SU-DHL-6 (cell line): ENCODE data around the gene CAPN9.

Source experiments
- H2AFZ ChIP-seq: fragments of 200-600 bp; sonication (generic); 2 replicates; pipeline ENCODE4 v1.6.1; 2014; ENCODE audit warnings: low read depth, mild to moderate bottlenecking, moderate library complexity, mixed read lengths, antibody characterized with exemption, low read length; ENCODE audit not compliant: severe bottlenecking
- H3F3A ChIP-seq: fragments of 200-600 bp; shearing (Covaris generic); 2 replicates; pipeline ENCODE4 v1.6.0; 2016; ENCODE audit warnings: antibody characterized with exemption, mild to moderate bottlenecking; ENCODE audit not compliant: insufficient read depth
- H3K27ac ChIP-seq: fragments of 200-600 bp; sonication (generic); 2 replicates; pipeline ENCODE4 v1.5.1; 2016; ENCODE audit warnings: low read depth, mild to moderate bottlenecking, low read length, moderate library complexity, mixed read lengths
- H3K27me3 ChIP-seq: fragments of 200-600 bp; sonication (generic), shearing (Covaris generic); 2 replicates; pipeline ENCODE4 v1.6.0; 2014; ENCODE audit warnings: mild to moderate bottlenecking, low read length
- H3K36me3 ChIP-seq: fragments of 200-600 bp; sonication (generic); 2 replicates; pipeline ENCODE4 v1.6.1; 2014; ENCODE audit warnings: mild to moderate bottlenecking, low read length, mixed read lengths
- H3K4me2 ChIP-seq: fragments of 300-600, 200-600 bp; shearing (Covaris generic), sonication (generic); 2 replicates; pipeline ENCODE4 v1.6.0; 2014; ENCODE audit warnings: low read length, low read depth, mild to moderate bottlenecking; ENCODE audit not compliant: poor library complexity, severe bottlenecking
- H3K4me3 ChIP-seq: fragments of 200-600 bp; sonication (generic); 2 replicates; pipeline ENCODE4 v1.5.1; 2014; ENCODE audit warnings: antibody characterized with exemption, low read length, mild to moderate bottlenecking, mixed read lengths; ENCODE audit not compliant: insufficient read depth, poor library complexity, severe bottlenecking
- H3K79me2 ChIP-seq: fragments of 200-600 bp; sonication (generic); 2 replicates; pipeline ENCODE4 v1.6.1; 2014; ENCODE audit warnings: mild to moderate bottlenecking, low read length, moderate library complexity; ENCODE audit not compliant: insufficient read depth
- H3K9ac ChIP-seq: fragments of 200-600 bp; sonication (generic); 2 replicates; pipeline ENCODE4 v1.7.0; 2014; ENCODE audit warnings: mild to moderate bottlenecking, low read length
- H3K9me2 ChIP-seq: fragments of 200-600 bp; sonication (generic); replicated peaks from 2 replicates; pipeline ENCODE4 v1.6.1; 2014; ENCODE audit warnings: low read length; ENCODE audit not compliant: insufficient read depth
- H3K9me3 ChIP-seq: fragments of 200-600 bp; sonication (generic); 2 replicates; pipeline ENCODE4 v1.6.1; 2014; ENCODE audit warnings: low read length, mixed read lengths; ENCODE audit not compliant: insufficient read depth
- H4K20me1 ChIP-seq: fragments of 200-600 bp; sonication (generic); 2 replicates; pipeline ENCODE4 v1.6.1; 2014; ENCODE audit warnings: low read depth, mild to moderate bottlenecking, antibody characterized with exemption, low read length, moderate library complexity, mixed read lengths
- EZH2phosphoT487 ChIP-seq: fragments of 200-600 bp; sonication (generic), shearing (Covaris generic); conservative IDR thresholded peaks from 2 replicates; pipeline ENCODE4 v1.6.1; 2018; ENCODE audit warnings: mild to moderate bottlenecking, antibody characterized with exemption, low read length, moderate library complexity, mixed read lengths
- TF ChIP-seq, protein P1 (sequence below): fragments of 200-600 bp; sonication (generic); IDR thresholded peaks from one replicate; pipeline ENCODE4 v1.5.1; 2017; ENCODE audit warnings: antibody characterized with exemption, mild to moderate bottlenecking, low read length, moderate library complexity; ENCODE audit not compliant: insufficient read depth, poor library complexity, severe bottlenecking

CAPN9 gene

DNA sequence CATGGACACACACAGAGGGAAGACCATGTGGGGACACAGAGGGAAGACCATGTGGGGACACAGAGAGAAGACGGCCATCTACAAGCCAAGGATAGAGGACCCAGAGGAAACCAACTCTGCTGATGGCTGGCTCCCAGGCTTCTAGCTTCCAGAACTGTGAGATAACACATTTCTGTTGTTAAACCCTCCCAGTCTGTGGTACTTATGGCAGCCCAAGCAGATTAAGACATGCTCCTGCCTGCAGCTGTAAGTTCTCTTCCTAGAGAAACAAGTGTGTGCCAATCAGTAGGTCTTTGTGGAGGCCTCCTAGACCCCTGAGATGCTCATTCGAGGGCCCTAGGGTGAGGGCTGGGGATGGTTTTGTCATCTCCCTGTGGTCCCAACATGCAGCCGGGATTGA is 35.9 kb upstream of the CAPN9 start:
- H3K9me3 ChIP-seq: no peaks in the 10 kb centered on the region
- H3K79me2 ChIP-seq: no peaks in the 10 kb centered on the region
- H3K36me3 ChIP-seq: no peaks in the 10 kb centered on the region
- no peak overlapping the region for H3K9ac ChIP-seq
- H3K4me2 ChIP-seq: no peak overlapping the region
- no peaks in the 10 kb centered on the region for H4K20me1 ChIP-seq
- no peak overlapping the region for H3K4me3 ChIP-seq
- H3K9me2 ChIP-seq: no peaks in the 10 kb centered on the region
- no peaks in the 10 kb centered on the region for H3K27me3 ChIP-seq
- no peak overlapping the region for H2AFZ ChIP-seq
- no peak for TF ChIP-seq EZH2phosphoT487
- no peak overlapping the region for H3K27ac ChIP-seq
- no peaks in the 10 kb centered on the region for H3F3A ChIP-seq

DNA sequence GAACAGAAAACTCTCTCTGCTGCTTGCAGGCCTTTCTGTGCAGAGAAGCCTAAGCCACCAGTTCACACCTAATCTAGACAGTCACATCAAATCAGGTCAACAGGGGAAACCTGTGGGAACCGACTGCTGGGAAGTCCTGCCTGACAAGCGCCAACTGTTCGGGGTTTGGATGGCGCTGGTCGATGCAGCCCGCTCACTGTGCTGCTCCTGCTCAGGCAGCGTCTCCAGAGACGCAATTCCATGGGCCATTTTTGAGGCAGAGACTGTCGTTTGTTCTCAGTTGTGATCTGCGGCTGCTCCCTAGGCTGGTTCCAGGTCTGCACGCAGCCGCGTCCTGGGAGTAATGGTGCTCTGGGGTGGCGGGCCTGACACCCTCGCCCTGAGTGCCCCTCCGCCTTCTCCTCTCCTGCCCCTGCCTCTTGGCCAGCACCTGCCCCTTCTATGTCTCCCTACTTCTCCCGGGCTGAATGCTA is 34.7 kb upstream of the CAPN9 start:
- no peaks in the 10 kb centered on the region for H3K79me2 ChIP-seq
- H3F3A ChIP-seq: no peaks in the 10 kb centered on the region
- no peak overlapping the region for H3K27ac ChIP-seq
- no peaks in the 10 kb centered on the region for H4K20me1 ChIP-seq
- H2AFZ ChIP-seq: no peak overlapping the region
- no peaks in the 10 kb centered on the region for H3K9me2 ChIP-seq
- H3K9me3 ChIP-seq: no peaks in the 10 kb centered on the region
- TF ChIP-seq, protein P1, sequence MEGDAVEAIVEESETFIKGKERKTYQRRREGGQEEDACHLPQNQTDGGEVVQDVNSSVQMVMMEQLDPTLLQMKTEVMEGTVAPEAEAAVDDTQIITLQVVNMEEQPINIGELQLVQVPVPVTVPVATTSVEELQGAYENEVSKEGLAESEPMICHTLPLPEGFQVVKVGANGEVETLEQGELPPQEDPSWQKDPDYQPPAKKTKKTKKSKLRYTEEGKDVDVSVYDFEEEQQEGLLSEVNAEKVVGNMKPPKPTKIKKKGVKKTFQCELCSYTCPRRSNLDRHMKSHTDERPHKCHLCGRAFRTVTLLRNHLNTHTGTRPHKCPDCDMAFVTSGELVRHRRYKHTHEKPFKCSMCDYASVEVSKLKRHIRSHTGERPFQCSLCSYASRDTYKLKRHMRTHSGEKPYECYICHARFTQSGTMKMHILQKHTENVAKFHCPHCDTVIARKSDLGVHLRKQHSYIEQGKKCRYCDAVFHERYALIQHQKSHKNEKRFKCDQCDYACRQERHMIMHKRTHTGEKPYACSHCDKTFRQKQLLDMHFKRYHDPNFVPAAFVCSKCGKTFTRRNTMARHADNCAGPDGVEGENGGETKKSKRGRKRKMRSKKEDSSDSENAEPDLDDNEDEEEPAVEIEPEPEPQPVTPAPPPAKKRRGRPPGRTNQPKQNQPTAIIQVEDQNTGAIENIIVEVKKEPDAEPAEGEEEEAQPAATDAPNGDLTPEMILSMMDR: no peak
- TF ChIP-seq EZH2phosphoT487: no peak
- no peaks in the 10 kb centered on the region for H3K27me3 ChIP-seq
- H3K4me2 ChIP-seq: no peak overlapping the region
- no peaks in the 10 kb centered on the region for H3K36me3 ChIP-seq
- H3K9ac ChIP-seq: no peak overlapping the region
- H3K4me3 ChIP-seq: no peak overlapping the region

DNA sequence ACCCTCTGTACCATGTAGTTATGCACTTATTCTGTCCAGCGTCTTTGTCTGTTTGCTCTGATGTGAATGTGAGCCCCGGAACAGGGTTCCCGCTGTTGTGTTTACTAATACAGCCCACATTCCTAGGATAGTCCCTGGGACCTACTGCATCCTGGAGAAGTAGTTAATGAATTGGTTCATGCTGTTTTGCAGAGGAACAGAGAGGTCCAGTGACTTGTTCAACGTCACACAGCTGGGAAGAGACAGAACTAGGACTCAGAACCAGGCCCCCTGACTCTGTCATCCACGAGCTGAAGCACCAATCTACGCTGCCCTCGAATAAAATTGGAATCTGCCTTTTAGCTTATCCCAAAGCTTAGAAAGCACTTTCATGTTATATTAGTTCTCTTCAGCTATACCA is 34.0 kb upstream of the CAPN9 start:
- Histone ChIP-seq H3K27me3 (no peaks in the 10 kb centered on the region), H3K4me2 (no peak overlapping the region), H3K9me3 (no peaks in the 10 kb centered on the region), H3K4me3 (no peak overlapping the region), H3F3A (no peaks in the 10 kb centered on the region), H3K9me2 (no peaks in the 10 kb centered on the region), H3K79me2 (no peaks in the 10 kb centered on the region), H3K27ac (no peak overlapping the region), H4K20me1 (no peaks in the 10 kb centered on the region), H2AFZ (no peak overlapping the region), H3K36me3 (no peaks in the 10 kb centered on the region), H3K9ac (no peak overlapping the region)
- no peak for TF ChIP-seq EZH2phosphoT487
- TF ChIP-seq, protein P1: no peak

DNA sequence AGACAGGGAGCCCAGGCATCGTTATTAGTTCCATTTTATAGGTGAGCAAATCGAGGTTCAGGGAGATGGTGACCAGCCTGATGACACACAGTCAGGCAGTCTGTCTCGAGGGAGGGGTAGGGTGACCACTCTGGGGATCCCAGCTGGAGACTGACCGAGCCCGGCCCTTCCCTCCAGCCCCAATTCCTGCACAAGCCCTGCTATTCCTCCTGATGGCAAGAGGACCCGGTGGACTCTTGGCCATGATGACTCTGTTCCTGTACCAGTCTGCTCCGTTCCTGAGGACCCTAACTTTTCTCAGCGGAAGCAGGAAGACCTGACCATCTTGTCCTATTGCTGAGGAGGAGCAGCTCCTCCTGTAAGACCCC is 33.7 kb upstream of the CAPN9 start:
- H3K79me2 ChIP-seq: no peaks in the 10 kb centered on the region
- no peaks in the 10 kb centered on the region for H3F3A ChIP-seq
- H3K27ac ChIP-seq: no peak overlapping the region
- no peak for TF ChIP-seq EZH2phosphoT487
- TF ChIP-seq, protein P1: no peak
- H3K9ac ChIP-seq: no peak overlapping the region
- no peak overlapping the region for H3K4me3 ChIP-seq
- H3K36me3 ChIP-seq: no peaks in the 10 kb centered on the region
- H3K9me2 ChIP-seq: no peaks in the 10 kb centered on the region
- no peaks in the 10 kb centered on the region for H4K20me1 ChIP-seq
- no peak overlapping the region for H3K4me2 ChIP-seq
- H3K27me3 ChIP-seq: no peaks in the 10 kb centered on the region
- no peak overlapping the region for H2AFZ ChIP-seq
- H3K9me3 ChIP-seq: no peaks in the 10 kb centered on the region
